Measurements from ENCODE around the gene WWOX.

The WWOX gene

GRCh38 chr16:79047337-79047736, 947.9 kb downstream of the WWOX start:
- ATAC-seq: no peak
- no peak for TF ChIP-seq ZFP30 (CRISPR knock-in tag; IDR thresholded peaks at IDR 0.05)
- no peak for TF ChIP-seq ZC3H10 (CRISPR knock-in tag; IDR thresholded peaks at IDR 0.05)
- TF ChIP-seq ARNTL (CRISPR knock-in tag; IDR thresholded peaks at IDR 0.05; ENCODE audit: borderline replicate concordance, low read depth): no peak
- no peak for TF ChIP-seq ZNF565 (CRISPR knock-in tag; conservative IDR thresholded peaks at IDR 0.05; ENCODE audit: low read depth)
- no peak for TF ChIP-seq ISL1 (CRISPR knock-in tag; IDR thresholded peaks at IDR 0.05)
- TF ChIP-seq CSRNP3 (CRISPR knock-in tag; IDR thresholded peaks at IDR 0.05): no peak
- no peak for TF ChIP-seq CSDC2 (CRISPR knock-in tag; IDR thresholded peaks at IDR 0.05)
- no peak for TF ChIP-seq POU6F1 (CRISPR knock-in tag; IDR thresholded peaks at IDR 0.05; ENCODE audit: borderline replicate concordance, low read depth)
- TF ChIP-seq GLIS3 (CRISPR knock-in tag; IDR thresholded peaks at IDR 0.05): no peak
- no peak for TF ChIP-seq ZNF70 (CRISPR knock-in tag; IDR thresholded peaks at IDR 0.05)
- TF ChIP-seq TOX (CRISPR knock-in tag; IDR thresholded peaks at IDR 0.05; ENCODE audit: borderline replicate concordance): no peak
- TF ChIP-seq ESRRG (CRISPR knock-in tag; IDR thresholded peaks at IDR 0.05): no peak
- TF ChIP-seq SNAI2 (CRISPR knock-in tag; IDR thresholded peaks at IDR 0.05): no peak

GRCh38 chr16:79049040-79049439, 949.6 kb downstream of the WWOX start:
- TF ChIP-seq POU6F1 (CRISPR knock-in tag; IDR thresholded peaks at IDR 0.05; ENCODE audit: borderline replicate concordance, low read depth): no peak
- no peak for TF ChIP-seq ESRRG (CRISPR knock-in tag; IDR thresholded peaks at IDR 0.05)
- TF ChIP-seq TSHZ2 (CRISPR knock-in tag; IDR thresholded peaks at IDR 0.05): no peak
- no peak for TF ChIP-seq RARB (CRISPR knock-in tag; IDR thresholded peaks at IDR 0.05)
- TF ChIP-seq PPARA (CRISPR knock-in tag; IDR thresholded peaks at IDR 0.05; ENCODE audit: borderline replicate concordance): no peak
- no peak for TF ChIP-seq BACH2 (CRISPR knock-in tag; IDR thresholded peaks at IDR 0.05; ENCODE audit: borderline replicate concordance)
- TF ChIP-seq CSRNP3 (CRISPR knock-in tag; IDR thresholded peaks at IDR 0.05): no peak
- TF ChIP-seq TCF4 (CRISPR knock-in tag; IDR thresholded peaks at IDR 0.05; ENCODE audit: borderline replicate concordance): no peak
- TF ChIP-seq SNAI2 (CRISPR knock-in tag; IDR thresholded peaks at IDR 0.05): no peak
- no peak for TF ChIP-seq ZNF8 (CRISPR knock-in tag; IDR thresholded peaks at IDR 0.05)
- no peak for TF ChIP-seq ZC3H10 (CRISPR knock-in tag; IDR thresholded peaks at IDR 0.05)
- no peak for TF ChIP-seq ZFP3 (CRISPR knock-in tag; IDR thresholded peaks at IDR 0.05)
- no peak for TF ChIP-seq GLIS3 (CRISPR knock-in tag; IDR thresholded peaks at IDR 0.05)
- no peak for TF ChIP-seq ARNTL (CRISPR knock-in tag; IDR thresholded peaks at IDR 0.05; ENCODE audit: borderline replicate concordance, low read depth)
- TF ChIP-seq ZNF565 (CRISPR knock-in tag; conservative IDR thresholded peaks at IDR 0.05; ENCODE audit: low read depth): no peak
- no peak for TF ChIP-seq TOX (CRISPR knock-in tag; IDR thresholded peaks at IDR 0.05; ENCODE audit: borderline replicate concordance)
- TF ChIP-seq ISL1 (CRISPR knock-in tag; IDR thresholded peaks at IDR 0.05): no peak
- no peak for ATAC-seq

GRCh38 chr16:79050063-79050462, 950.6 kb downstream of the WWOX start:
- no peak for ATAC-seq
- TF ChIP-seq ZFP3 (CRISPR knock-in tag; IDR thresholded peaks at IDR 0.05) (no peak), CREB5 (CRISPR knock-in tag; IDR thresholded peaks at IDR 0.05; ENCODE audit: low read depth) (no peak), SNAI2 (CRISPR knock-in tag; IDR thresholded peaks at IDR 0.05) (no peak), ESRRG (CRISPR knock-in tag; IDR thresholded peaks at IDR 0.05) (no peak), RARB (CRISPR knock-in tag; IDR thresholded peaks at IDR 0.05) (no peak), ZFP30 (CRISPR knock-in tag; IDR thresholded peaks at IDR 0.05) (no peak), OSR1 (CRISPR knock-in tag; IDR thresholded peaks at IDR 0.05) (no peak), BACH2 (CRISPR knock-in tag; IDR thresholded peaks at IDR 0.05; ENCODE audit: borderline replicate concordance) (no peak), PPARA (CRISPR knock-in tag; IDR thresholded peaks at IDR 0.05; ENCODE audit: borderline replicate concordance) (no peak), ZNF70 (CRISPR knock-in tag; IDR thresholded peaks at IDR 0.05) (no peak), ISL1 (CRISPR knock-in tag; IDR thresholded peaks at IDR 0.05) (no peak), CSDC2 (CRISPR knock-in tag; IDR thresholded peaks at IDR 0.05) (no peak), ARNTL (CRISPR knock-in tag; IDR thresholded peaks at IDR 0.05; ENCODE audit: borderline replicate concordance, low read depth) (no peak)

Data from SK-N-SH treated with all-trans-retinoic acid at 6 μM for 48 hours (cell line).